ENCODE data around the gene SPATS1. TPM values are rescaled to one million over a fixed set of nuclear protein-coding genes. Genes with fewer than 3 reads are reported as not detected.

SPATS1 gene
- polyA plus RNA-seq, 3 donors = not detected

DNA sequence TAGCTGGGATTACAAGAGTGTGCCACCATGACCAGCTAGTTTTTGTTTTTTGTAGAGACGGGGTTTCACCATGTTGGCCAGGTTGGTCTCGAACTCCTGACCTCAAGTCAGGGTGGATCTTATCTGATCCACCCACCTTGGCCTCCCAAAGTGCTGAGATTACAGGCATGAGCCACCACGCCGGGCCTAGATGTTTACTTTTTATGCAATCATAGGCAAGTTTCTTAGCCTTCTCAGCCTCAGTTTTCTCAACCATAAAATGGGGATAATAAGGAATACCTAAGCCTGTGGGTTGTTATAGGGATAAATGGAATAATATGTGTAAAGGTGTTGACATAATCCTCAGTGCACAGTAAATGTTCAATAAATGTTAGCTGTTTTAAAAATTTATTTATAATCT lies 9.8 kb downstream of the SPATS1 start:
- Mint-ChIP-seq H3K4me3 (no peak overlapping the region), H3K27me3 (ENCODE audit: low read depth in 3 of 3) (peaks cover 0 to 4% (median 1%) of the 10 kb centered on the region in 3 donors), H3K4me1 (no peaks in the 10 kb centered on the region), H3K36me3 (no peaks in the 10 kb centered on the region), H3K9me3 (peaks cover 6 to 13% (median 9%) of the 10 kb centered on the region in 7 donors), H3K27ac (no peak overlapping the region)
- H3K79me2 ChIP-seq (ENCODE audit: insufficient read depth, low read length) = no peaks in the 10 kb centered on the region
- H2AFZ ChIP-seq (ENCODE audit: insufficient read depth, low read depth, low read length, poor library complexity, severe bottlenecking) = no peak overlapping the region
- 94% methylated on average over 2 of the region's 4 CpGs for WGBS (ENCODE audit: insufficient coverage)
- DNase-seq = no peak
- H3K4me1 ChIP-seq (ENCODE audit: control insufficient read depth in 1 of 2, insufficient read depth in 2 of 2, low read length in 2 of 2) = no peaks in the 10 kb centered on the region
- H3K27ac ChIP-seq (ENCODE audit: low read depth in 1 of 2, low read length in 2 of 2) = no peak overlapping the region
- H4K20me1 ChIP-seq (ENCODE audit: insufficient read depth, low read length) = no peaks in the 10 kb centered on the region
- TF ChIP-seq, protein P1, sequence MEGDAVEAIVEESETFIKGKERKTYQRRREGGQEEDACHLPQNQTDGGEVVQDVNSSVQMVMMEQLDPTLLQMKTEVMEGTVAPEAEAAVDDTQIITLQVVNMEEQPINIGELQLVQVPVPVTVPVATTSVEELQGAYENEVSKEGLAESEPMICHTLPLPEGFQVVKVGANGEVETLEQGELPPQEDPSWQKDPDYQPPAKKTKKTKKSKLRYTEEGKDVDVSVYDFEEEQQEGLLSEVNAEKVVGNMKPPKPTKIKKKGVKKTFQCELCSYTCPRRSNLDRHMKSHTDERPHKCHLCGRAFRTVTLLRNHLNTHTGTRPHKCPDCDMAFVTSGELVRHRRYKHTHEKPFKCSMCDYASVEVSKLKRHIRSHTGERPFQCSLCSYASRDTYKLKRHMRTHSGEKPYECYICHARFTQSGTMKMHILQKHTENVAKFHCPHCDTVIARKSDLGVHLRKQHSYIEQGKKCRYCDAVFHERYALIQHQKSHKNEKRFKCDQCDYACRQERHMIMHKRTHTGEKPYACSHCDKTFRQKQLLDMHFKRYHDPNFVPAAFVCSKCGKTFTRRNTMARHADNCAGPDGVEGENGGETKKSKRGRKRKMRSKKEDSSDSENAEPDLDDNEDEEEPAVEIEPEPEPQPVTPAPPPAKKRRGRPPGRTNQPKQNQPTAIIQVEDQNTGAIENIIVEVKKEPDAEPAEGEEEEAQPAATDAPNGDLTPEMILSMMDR (IDR thresholded peaks at IDR 0.05) = no peak
- no peak overlapping the region for H3K4me3 ChIP-seq (replicated peaks in 1 of 3; ENCODE audit: low read depth in 2 of 3, low read length in 3 of 3)
- peaks cover 10 to 11% of the 10 kb centered on the region in 2 donors for H3K9me3 ChIP-seq (replicated peaks in 1 of 2; ENCODE audit: control insufficient read depth in 1 of 2, insufficient read depth in 1 of 2, low read length in 2 of 2)
- no peak overlapping the region for H3K9ac ChIP-seq (ENCODE audit: insufficient read depth, low read length, poor library complexity, severe bottlenecking)
- intact Hi-C loops (cut with micrococcal nuclease) = no loop called here
- H3K27me3 ChIP-seq (ENCODE audit: control insufficient read depth in 2 of 2, insufficient read depth in 2 of 2, low read length in 2 of 2) = no peaks in the 10 kb centered on the region
- no peak overlapping the region for H3K4me2 ChIP-seq (replicated peaks; ENCODE audit: extremely low read depth, low read length, poor library complexity, severe bottlenecking)
- H3K36me3 ChIP-seq (replicated peaks in 1 of 2; ENCODE audit: control insufficient read depth in 1 of 2, insufficient read depth in 2 of 2, low read length in 2 of 2) = no peaks in the 10 kb centered on the region

DNA sequence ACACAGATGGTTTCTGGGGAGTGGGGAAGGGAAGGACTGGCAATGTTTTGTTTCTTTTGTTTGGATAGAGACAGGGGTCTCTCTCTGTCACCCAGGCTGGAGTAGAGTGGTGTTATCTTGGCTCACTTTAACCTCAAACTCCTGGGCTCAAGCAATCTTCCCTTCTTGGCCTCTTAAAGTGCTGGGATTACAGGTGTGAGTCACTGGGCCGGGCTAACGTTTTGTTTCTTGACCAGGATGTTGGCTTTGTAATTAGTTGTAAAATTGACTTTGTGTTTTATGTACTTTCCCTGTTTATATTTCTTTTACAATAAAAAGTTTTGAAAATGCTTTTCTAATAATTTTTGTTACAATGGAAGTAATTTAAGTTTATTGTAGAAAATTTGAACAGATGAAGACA lies 10.9 kb downstream of the SPATS1 start:
- Histone ChIP-seq H2AFZ (ENCODE audit: insufficient read depth, low read depth, low read length, poor library complexity, severe bottlenecking) (no peak overlapping the region), H3K4me3 (replicated peaks in 1 of 3; ENCODE audit: low read depth in 2 of 3, low read length in 3 of 3) (no peak overlapping the region), H4K20me1 (ENCODE audit: insufficient read depth, low read length) (no peaks in the 10 kb centered on the region), H3K27ac (ENCODE audit: low read depth in 1 of 2, low read length in 2 of 2) (no peak overlapping the region), H3K4me2 (replicated peaks; ENCODE audit: extremely low read depth, low read length, poor library complexity, severe bottlenecking) (no peak overlapping the region), H3K27me3 (ENCODE audit: control insufficient read depth in 2 of 2, insufficient read depth in 2 of 2, low read length in 2 of 2) (no peaks in the 10 kb centered on the region), H3K36me3 (replicated peaks in 1 of 2; ENCODE audit: control insufficient read depth in 1 of 2, insufficient read depth in 2 of 2, low read length in 2 of 2) (no peaks in the 10 kb centered on the region), H3K79me2 (ENCODE audit: insufficient read depth, low read length) (no peaks in the 10 kb centered on the region), H3K4me1 (ENCODE audit: control insufficient read depth in 1 of 2, insufficient read depth in 2 of 2, low read length in 2 of 2) (no peaks in the 10 kb centered on the region), H3K9ac (ENCODE audit: insufficient read depth, low read length, poor library complexity, severe bottlenecking) (no peak overlapping the region), H3K9me3 (replicated peaks in 1 of 2; ENCODE audit: control insufficient read depth in 1 of 2, insufficient read depth in 1 of 2, low read length in 2 of 2) (peaks cover 10 to 11% of the 10 kb centered on the region in 2 donors)
- H3K36me3 Mint-ChIP-seq = no peaks in the 10 kb centered on the region
- WGBS (ENCODE audit: insufficient coverage) = no CpG with 5 or more reads among the region's 2 CpGs
- TF ChIP-seq, protein P1 (IDR thresholded peaks at IDR 0.05) = no peak
- peaks cover 0 to 4% (median 3%) of the 10 kb centered on the region in 3 donors for H3K27me3 Mint-ChIP-seq (ENCODE audit: low read depth in 3 of 3)
- no peak overlapping the region for H3K27ac Mint-ChIP-seq
- no peak overlapping the region for H3K4me3 Mint-ChIP-seq
- peaks cover 6 to 16% (median 9%) of the 10 kb centered on the region in 7 donors for H3K9me3 Mint-ChIP-seq
- intact Hi-C loops (cut with micrococcal nuclease) = no loop called here
- no peaks in the 10 kb centered on the region for H3K4me1 Mint-ChIP-seq
- DNase-seq = no peak

Data from CD14-positive monocyte (primary cell).